Hindlimb muscle (tissue), 1 donor: ENCODE measurements around the gene ANXA3. TPM values are rescaled to one million over a fixed set of nuclear protein-coding genes. Genes with fewer than 3 reads are reported as not detected.
"Not testable (repeated sequence)": the region's sequence is repeated elsewhere in the genome, so short reads cannot be mapped to it uniquely, and the experiment has no call there.

Experiments
- DNase-seq: peaks from one replicate; pipeline ENCODE4 v3.0.0-alpha.2; 2013
- polyA plus RNA-seq: library from polyadenylated mRNA; unstranded; fragments of 120-200 nt; gene quantifications from one replicate; pipeline ENCODE4 v1.2.1, GENCODE V29; 2013; ENCODE audit not compliant: insufficient read length

ANXA3 gene, protein sequence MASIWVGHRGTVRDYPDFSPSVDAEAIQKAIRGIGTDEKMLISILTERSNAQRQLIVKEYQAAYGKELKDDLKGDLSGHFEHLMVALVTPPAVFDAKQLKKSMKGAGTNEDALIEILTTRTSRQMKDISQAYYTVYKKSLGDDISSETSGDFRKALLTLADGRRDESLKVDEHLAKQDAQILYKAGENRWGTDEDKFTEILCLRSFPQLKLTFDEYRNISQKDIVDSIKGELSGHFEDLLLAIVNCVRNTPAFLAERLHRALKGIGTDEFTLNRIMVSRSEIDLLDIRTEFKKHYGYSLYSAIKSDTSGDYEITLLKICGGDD
- polyA plus RNA-seq = 5.6 TPM

DNA sequence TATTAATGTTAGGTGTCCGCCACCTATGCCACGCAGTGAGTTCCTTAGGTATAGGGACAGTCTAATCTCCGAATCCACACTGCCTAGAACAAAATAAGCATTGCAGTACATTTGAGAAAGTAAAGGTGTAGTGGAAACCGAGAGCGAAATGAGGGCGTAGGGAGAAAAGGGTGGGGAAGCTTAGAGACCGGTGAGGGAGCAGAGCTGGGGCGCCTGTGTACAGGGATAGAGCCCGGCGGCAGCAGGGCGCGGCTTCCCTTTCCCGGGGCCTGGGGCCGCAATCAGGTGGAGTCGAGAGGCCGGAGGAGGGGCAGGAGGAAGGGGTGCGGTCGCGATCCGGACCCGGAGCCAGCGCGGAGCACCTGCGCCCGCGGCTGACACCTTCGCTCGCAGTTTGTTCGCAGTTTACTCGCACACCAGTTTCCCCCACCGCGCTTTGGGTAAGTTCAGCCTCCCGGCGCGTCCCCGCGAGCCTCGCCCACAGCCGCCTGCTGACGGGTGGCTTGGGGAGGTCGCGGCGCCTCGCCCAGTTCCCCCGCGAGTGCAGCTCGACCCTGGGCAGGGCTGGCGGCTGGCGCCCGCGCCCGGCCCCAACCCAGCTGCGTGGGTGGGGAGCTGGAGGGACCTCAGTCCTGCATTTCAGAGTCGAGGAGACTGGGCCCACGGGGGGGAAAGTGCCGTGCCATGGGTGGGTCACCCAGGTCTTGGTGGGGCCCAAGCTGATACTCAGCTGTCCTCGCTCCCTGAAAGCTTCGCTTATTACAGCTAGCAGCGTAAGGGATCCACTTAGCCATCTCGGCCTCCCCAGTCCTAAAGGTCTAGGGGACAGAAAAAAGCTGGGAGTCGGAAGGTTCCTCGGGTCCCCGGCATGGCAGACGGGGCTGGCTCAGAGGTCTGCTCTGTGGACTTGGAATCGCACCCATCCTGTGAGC is at the start of gene ANXA3:
ANXA3 (plus strand) TSS at position 351 of the 932 bp plus-strand sequence. CDS start 2,704 bp downstream, outside the sequence.
- peak; percentile 19 for DNase-seq

DNA sequence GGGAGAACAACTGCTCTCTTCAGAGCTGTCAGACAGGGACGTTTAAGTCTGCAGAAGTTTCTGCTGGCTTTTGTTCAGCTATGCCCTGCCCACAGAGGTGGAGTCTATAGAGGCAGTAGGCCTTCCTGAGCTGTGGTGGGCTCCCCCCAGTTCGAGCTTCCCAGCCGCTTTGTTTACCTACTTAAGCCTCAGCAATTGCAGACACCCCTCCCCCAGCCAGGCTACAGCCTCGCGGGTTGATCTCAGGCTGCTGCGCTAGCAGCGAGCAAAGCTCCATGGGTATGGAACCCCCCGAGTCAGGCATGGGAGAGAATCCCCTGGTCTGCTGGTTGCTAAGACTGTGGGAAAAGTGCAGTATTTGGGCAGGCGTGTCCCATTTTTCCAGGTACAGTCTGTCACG is 45.3 kb upstream of the ANXA3 start:
- DNase-seq = not testable (repeated sequence)

DNA sequence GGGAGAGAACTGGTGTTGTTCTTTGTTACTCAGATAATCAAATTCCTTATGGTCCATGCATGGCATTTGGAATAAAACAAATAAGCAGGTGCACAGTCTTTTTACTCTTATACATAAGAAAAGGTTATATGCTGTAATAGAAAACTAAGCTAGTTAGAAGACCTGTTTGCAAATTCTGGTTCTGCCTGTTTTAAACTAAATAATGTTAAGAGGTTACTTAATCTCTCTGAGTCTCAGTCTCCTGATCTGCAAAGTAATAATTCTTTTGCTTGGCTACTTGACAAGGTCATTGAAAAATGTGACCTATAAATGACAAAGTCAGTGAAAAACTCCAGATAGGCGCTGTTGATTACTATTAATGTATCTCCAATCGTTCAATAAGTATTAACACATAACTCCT is 42.5 kb upstream of the ANXA3 start:
- DNase-seq = no peak

DNA sequence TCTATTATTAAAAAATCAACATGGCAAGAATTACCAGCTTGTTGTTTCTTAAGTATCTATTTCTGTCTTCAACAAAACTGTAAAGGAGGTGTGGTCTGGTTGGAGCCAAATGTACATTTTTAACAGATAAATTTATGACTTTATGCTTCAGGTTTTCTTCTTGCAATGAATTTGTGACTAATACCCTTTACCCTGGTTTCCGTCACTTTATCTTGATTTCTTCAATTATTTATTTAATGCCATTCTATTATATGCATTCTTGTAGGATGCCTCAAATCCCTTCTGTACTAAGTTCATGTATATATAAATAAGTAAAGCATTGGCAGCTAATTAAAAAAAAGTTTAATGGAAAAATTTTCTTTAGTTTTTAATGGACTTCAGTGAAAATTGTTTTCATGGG is 41.5 kb upstream of the ANXA3 start:
- DNase-seq = no peak

DNA sequence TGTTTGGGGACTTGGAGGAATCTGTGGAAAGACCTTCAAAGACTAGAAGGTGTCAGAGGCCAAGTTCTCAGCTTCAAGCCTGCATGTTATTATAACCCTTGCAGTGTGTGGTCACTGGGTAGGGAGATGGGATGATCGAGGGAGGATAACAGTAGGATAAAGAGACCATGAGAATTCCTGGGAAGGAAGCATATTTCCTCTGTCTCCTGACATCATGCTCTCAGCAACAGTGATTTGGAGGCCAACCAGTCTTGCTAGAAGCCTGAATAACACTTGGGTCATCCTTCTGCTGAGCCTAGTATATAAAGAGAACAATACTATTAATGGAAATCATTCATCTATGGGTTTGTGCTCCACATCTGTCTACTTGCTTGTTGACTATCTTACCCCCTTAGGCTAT is 40.9 kb upstream of the ANXA3 start:
- no peak for DNase-seq

DNA sequence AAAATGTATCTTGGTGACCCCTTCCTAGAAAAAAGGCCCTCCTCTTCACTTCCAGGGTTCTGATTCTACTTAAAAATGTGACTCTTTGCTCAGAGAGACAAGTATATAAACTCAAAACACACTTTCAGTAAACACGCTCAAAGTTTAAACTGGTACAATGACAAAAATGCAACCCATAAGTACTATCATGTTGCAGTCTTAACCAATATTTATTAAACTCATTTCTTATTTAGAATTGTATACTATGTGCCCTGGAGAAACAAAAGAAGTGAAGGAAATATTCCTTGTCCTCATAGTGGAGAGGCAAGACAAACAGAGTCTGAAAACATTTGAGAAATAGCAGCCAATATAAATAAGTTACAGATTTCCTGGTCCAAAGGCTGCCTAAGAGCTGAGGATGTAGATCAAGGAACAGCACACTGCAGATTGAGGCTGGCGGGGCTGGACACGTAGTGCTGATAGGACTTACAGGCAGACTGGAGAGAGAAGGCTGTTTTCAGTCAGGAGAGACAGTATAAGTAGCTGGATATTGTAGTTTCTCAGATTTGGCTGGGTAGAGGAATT is 39.1 kb upstream of the ANXA3 start:
- DNase-seq = no peak

DNA sequence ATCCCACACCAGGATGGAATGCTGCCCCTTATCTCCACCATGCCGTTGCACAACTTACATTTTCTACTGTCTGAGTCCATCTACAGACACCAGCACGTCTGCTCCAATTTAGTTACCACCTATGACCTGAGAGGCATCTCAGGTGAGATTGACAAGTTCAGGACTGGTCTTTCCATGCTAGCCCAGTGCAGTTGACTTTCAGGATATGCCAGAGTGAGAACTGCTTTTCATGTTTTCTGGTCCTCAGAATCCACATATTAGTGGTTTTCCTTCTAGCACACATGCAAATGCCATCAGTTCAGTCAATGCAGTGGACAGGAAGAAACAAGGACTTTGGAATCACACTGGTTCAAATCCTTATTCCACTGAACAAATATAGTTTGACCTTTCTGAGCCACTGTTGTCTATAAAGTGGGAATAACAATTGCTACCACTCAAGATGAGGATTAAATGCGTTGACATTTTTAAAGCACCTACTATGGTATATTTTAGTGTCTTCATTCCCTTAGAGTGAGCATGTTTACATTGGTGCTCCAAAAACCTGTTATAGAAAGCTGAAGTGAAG is 38.1 kb upstream of the ANXA3 start:
- DNase-seq = no peak

DNA sequence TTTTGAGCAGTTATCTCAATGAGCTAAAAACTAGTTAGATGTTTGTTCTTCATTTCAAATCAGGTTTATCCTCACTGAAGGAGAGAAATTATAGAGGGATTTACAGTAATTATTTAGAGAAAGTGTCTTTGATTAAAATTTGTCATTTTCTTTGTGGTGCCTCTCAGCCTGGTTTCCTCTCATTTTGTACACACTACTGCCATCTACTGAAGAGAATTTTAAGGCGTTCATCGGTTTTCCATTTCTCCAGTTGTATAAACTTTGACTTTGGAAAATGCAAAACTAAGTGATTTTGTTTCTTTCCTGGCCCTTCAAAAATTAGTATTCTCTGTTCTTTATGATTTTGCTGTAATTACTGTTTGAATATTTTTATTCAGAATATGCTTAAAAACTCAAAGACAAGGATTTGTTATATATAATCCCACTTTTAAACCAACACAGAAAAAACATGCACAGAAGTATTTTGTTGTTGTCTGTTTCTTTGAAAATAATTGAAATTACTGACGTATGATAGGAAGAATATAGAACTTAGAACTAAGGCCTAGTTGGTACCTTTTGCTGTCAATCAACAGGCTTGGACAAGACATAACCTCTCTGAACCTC is 34.4 kb upstream of the ANXA3 start:
- peak; percentile 47 for DNase-seq

DNA sequence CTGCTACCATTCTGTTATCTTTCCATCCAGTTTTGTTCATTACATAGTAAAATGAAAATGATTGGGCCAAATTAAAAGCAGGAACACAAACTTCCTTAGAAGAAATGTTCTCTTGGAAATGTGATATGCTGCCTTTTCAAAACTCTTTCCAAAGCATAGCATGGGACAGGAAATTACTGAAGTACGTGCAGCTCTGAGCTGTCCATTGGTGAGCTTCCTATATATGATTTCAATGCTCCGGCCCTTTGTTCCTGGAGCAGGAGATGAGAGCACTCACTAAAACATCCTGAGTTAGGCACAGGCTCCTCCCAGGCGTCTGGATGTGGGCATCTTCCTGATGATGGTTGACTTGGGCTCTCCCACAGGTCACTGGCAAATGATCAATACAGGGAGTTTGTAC is 33.0 kb upstream of the ANXA3 start:
- no peak for DNase-seq

DNA sequence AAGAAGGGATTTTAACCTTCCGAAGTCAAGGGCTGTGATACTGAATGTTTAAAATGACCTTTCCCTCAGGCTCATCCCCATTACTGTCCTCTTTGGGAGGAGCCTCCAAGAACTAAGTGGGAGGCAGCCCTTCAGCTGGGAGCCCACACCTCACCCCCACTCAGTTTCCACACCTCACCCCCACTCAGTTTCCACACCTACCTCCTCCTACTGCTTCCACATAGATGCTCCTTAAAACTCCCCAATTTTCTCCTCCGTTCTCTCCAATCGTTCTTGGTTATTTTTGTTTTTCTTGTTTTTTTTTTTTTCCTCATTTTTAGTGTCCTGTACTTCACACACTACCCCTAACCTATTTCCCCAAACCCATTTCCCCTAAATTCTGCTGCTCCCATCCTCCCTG is 31.6 kb upstream of the ANXA3 start:
- no peak for DNase-seq

DNA sequence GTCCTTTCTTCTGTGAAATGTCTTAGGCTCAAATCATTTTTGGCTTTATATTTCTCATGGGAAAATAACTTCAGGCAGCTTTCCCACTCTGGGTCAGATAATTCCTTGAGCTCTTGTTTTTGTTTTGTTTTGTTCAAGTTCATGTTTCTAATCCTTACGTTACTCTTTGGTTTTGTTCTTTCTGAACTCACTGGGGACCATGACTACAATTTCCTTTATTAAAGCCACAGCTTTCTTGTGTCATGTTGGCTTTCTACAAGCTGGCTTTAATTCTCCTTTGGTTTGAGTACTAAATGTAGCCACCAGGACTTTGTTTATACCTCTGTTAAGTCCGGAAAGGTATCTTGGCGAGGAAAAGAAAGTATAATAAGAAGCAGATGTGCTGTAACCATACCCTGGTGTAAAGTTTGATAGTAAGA is 30.8 kb upstream of the ANXA3 start:
- DNase-seq = no peak

DNA sequence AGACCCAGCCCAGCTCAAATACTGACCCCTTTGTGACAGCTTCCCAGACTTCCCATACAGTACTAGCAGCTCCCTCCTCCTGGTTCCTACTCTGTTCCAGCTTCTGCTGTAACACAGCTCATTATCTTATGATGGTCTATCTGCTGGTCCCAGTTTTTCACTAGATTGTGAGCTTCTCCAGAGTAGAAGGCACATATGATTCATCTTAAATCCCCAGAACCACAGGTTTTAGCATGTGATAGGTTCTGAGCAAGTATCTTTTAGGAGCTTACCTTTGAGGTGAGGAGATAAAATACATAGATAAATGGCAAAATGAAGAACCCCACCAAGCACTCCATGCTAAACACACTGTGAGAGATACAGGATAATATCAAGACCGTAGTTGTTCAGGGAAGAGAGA is 27.6 kb upstream of the ANXA3 start:
- no peak for DNase-seq

DNA sequence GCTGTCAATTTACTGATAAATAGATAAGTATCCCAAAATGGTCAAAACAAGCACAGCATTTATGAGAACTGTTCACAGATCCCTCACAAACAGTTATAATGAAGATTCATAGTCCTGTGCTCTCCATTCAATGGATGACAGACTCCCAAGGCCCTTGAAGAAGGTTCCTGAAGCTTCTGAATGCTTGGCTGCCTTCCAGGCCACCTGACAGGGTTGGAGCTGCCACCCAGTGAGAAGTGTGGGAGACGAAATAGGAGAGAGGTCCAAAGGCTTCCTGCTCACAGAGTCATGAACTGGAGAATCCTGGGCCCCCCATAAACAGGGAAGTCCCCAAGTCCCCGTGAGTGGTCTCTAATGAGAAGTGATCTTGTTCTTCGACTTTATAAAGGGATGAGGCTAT is 26.0 kb upstream of the ANXA3 start:
- no peak for DNase-seq

DNA sequence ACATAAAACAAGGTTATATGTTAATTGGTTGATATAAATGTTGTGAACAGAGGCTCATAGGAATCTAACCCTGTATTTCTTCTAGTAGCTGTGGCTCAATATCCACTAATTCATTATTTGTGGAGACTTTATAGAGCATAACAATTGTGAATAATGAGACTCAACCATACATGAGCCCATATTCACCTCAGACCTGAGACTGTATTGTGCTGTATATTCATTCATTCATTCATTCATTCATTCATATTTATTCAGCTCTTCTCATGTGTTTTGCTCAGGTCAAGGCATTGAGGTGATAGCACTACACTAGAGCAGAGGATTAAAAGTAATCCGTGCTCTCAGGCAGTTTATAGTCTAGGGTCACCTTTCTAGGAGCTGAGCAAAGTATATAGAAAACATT is 24.5 kb upstream of the ANXA3 start:
- DNase-seq = no peak

DNA sequence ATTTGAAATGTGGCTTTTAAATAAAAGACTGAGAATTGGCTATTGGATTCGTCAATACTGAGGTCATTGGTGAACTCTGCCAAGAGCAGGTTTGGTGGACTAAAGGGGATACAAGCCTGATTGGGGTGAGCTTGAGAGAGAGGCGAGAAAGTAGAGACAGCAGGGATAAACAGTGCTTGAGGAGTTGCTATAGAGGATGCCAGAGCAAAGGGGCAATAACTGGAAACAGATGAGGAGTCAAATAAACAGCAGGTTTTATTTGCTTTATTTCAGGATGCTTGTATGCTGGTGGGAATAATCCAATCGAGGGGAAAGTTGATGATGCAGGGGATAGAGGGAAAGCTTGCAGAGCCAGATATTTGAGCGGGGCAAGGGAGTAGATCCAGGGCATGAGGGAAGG is 24.0 kb upstream of the ANXA3 start:
- DNase-seq = no peak

DNA sequence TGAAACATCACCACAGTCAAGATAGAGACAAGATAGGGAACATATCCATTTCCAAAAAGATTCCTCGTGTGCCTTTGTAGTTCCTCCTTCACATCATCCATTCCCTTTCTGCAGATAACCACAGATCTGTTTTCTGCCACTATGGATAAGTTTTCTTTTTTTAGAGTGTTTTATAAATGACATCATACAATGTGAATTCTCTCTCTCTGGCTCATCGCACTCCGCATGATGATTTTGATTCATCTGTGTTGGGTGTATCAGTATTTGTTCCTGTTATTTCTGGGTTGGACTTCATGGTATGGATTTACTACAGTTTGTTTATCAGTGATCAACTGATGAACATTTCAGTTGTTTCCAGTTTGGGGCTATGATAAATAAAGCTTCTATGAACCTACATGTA is 23.2 kb upstream of the ANXA3 start:
- no peak for DNase-seq

DNA sequence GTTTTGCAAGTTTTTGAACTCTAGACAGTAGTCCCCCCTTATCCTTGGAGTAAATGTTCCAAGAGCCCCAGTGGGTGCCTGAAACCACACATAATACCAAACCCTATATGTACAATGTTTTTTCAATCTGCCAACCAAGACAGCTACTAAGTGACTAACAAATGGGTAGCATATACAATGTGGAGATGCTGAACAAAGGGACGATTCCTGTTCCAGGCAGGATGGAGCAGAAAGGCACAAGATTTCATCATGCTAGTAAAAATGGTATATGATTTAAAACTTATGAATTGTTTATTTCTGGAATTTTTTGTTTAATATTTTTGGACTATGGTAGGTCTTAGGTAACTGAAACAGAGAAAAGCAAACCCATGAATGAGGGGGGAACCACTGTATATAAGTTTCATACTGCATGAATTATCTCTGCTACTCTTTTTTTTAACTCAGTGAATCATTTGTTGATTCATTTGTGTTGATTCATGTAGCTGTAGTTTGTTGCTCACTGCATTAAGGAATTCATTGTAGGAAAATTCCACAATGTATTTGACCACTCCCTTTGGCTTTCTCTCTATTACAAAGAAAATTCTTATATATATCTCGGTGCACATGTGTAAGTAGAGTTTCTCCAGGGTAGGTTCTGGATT is 21.9 kb upstream of the ANXA3 start:
- DNase-seq = no peak

DNA sequence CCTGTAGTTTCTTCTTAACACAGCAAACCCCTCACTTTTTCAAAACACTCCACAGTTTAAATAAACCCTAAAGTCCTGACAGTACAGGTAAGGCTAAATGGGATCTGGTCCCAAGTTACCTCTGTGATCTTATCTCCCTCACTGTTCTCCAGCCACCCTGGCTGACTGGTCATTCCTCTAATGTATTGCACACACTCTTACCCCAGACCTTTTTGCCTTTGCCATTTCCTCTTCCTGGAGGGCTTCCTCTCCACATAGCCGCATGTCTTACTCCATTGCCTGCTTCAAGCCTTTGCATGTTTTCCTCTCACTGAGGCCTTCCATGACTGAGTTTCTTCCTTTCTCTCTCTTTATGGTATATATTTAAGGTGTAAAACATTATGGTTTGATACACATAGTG is 19.5 kb upstream of the ANXA3 start:
- DNase-seq = no peak

DNA sequence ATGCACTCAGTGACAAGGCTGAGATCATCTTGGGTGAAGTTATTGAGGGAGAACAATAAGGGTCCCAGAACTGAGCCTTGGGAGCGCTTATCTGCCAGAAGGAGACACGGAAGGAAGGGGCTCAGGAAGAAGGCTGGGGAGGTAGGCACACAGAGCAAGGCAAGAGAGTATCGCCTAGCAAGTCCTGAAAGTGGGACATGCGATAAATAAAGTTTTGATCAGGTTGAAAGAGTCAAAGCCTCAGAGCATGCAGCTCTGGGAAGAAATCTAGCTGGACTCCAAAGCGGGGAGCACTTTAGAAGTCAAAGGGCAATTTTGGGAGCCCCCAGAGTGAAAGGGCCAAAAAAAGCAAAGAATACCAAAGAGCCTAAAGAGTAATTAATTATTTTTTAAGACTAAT is 17.7 kb upstream of the ANXA3 start:
- no peak for DNase-seq

DNA sequence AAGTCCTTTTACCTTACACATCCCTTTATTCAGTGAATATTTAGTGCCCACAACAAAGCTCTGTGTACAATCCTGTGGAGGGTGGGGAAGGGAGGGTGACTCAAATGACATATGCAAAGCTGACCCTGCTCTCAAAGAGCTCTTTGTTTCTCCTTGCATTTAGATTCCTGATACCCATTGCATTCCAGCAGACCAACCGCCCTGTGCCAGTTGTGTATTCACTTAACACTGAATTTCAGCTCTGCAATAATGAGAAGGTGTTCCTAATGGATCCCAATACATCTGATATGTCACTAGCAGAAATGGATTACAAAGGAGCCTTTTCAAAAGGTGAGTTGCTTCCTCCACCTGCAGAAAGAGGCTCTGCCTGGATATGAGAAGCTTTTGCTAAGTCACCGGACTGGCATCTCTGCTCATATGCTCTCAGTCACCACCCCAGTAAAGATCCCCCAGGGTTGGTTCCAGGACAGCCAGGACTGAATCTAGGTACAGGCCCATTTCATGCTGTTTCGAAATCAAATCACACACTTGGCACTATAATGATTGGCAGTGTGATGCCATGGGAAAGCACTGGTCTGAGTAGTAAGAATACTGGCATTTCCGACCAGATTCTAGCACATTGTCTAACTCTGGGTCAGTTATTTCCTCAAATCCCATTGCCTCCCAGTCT is 17.1 kb upstream of the ANXA3 start:
- no peak for DNase-seq

DNA sequence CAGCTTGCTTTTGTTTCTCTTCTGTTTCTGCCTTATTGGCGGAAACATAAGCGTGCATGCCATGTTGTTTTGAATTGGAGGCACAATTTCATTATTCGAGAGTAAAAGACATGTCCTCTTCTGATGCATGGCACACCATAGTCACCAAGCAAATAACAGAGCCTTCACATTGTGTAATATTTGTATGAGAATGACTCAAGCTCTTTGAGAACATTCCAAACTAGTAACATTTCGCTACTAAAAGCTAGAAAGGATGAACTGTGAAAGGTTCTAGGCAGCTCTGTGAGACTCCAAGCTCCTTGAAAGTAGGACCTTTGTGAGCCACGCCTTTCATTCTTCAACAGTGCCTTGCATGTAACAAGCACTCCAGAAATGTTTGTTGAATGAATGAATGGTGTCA is 9.2 kb upstream of the ANXA3 start:
- no peak for DNase-seq
